Adrenal gland (tissue), 5 donors: ENCODE data around the gene ACSM6.

Experiments
- POLR2A ChIP-seq, 2 donors: fragments of 450-650 bp; IDR thresholded peaks; one replicate each; pipeline ENCODE4 v1.6.1; 2017; ENCODE audit warnings: antibody characterized with exemption in 2 of 2, mild to moderate bottlenecking in 2 of 2, moderate library complexity in 1 of 2
- TF ChIP-seq, protein P1 (sequence below), 6 experiments: fragments of 450-650 bp in 4 of 6; fragments of 200-600 bp in 2 of 6; sonication (generic) in 1 of 6; IDR thresholded peaks; 1 replicate in 5 of 6; 2 replicates in 1 of 6; pipeline versions ENCODE4 v1.5.1 to v1.8.0; 2016 to 2021; ENCODE audit warnings: antibody characterized with exemption in 6 of 6, mild to moderate bottlenecking in 2 of 6, moderate library complexity in 1 of 6
- donor health status: DM: no; HTN: no; CAD: no.

DNA sequence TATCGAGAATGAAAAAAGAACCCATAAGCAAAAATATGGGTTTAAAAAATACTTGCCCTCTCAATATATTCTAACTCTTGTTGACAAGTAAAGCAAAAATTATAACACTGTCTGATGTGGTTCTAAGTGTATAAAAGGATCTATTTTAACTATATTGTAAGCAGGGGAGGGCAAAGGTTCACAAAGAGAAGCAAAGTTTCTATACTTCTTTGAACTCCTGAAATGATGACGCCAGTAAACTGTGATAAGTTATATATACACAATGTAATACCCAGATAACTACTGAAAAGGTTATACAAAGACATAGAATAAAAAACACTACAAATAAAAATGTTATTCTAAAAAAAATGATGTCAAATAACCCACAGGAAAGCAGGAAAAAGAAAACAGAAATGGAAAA, 59.6 kb downstream of the ACSM6 start:
- TF ChIP-seq, protein P1, sequence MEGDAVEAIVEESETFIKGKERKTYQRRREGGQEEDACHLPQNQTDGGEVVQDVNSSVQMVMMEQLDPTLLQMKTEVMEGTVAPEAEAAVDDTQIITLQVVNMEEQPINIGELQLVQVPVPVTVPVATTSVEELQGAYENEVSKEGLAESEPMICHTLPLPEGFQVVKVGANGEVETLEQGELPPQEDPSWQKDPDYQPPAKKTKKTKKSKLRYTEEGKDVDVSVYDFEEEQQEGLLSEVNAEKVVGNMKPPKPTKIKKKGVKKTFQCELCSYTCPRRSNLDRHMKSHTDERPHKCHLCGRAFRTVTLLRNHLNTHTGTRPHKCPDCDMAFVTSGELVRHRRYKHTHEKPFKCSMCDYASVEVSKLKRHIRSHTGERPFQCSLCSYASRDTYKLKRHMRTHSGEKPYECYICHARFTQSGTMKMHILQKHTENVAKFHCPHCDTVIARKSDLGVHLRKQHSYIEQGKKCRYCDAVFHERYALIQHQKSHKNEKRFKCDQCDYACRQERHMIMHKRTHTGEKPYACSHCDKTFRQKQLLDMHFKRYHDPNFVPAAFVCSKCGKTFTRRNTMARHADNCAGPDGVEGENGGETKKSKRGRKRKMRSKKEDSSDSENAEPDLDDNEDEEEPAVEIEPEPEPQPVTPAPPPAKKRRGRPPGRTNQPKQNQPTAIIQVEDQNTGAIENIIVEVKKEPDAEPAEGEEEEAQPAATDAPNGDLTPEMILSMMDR (IDR thresholded peaks at IDR 0.05) = no peak
- no peak for TF ChIP-seq POLR2A (IDR thresholded peaks at IDR 0.05)
